Measurements from ENCODE around the gene SMNDC1. TPM values are rescaled to one million over a fixed set of nuclear protein-coding genes. Genes with fewer than 3 reads are reported as not detected.

Gene SMNDC1
- total and polyA plus RNA-seq, 4 donors = 11.8 to 29.2 (median 18.8) TPM

DNA sequence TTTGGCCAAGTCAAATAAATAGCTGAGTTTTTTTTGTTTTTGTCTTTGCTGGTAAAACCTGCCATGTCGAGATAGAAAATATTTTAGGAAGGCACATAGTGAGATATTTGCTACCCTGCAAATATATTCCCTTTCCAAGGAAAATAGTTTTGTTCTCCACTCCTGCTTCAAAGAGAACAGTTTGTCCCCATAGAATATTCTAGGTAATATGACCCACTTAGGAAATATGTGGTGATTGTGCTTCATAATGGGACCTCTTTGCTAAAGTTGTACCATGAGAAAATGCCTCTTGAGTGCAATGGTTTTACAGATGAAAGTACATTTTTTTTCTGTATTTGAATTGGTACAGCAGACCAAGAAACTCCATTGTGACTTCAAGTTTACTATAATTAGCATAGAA lies 41.6 kb downstream of the SMNDC1 start:
- no peak for ATAC-seq (ENCODE audit: insufficient read depth, low FRiP score)
- H3K4me3 ChIP-seq = no peak overlapping the region
- no peaks in the 10 kb centered on the region for H3K36me3 ChIP-seq (ENCODE audit: control insufficient read depth in 4 of 4, insufficient read depth in 4 of 4, low read length in 4 of 4)
- H3K9me3 ChIP-seq (ENCODE audit: control insufficient read depth in 4 of 4, insufficient read depth in 3 of 4, low read length in 3 of 4) = no peaks in the 10 kb centered on the region
- DNase-seq = no peak
- H3K27me3 ChIP-seq (ENCODE audit: control insufficient read depth in 3 of 3, insufficient read depth in 3 of 3, low read length in 2 of 3) = no peaks in the 10 kb centered on the region
- WGBS, 2 donors = 70 to 78% methylated on average over 1 of the region's 1 CpG
- H3K4me1 ChIP-seq (ENCODE audit: control insufficient read depth in 5 of 5, insufficient read depth in 5 of 5, low read length in 5 of 5) = peaks cover 0 to 10% (median 3%) of the 10 kb centered on the region in 5 donors
- no peak overlapping the region for H3K9ac ChIP-seq (ENCODE audit: insufficient read depth in 1 of 2, low read length in 2 of 2)
- peak overlapping the region in 1 of 2 donors; percentile 68 for H3K27ac ChIP-seq (ENCODE audit: low read depth in 1 of 2, low read length in 1 of 2)
- TF ChIP-seq, protein P1, sequence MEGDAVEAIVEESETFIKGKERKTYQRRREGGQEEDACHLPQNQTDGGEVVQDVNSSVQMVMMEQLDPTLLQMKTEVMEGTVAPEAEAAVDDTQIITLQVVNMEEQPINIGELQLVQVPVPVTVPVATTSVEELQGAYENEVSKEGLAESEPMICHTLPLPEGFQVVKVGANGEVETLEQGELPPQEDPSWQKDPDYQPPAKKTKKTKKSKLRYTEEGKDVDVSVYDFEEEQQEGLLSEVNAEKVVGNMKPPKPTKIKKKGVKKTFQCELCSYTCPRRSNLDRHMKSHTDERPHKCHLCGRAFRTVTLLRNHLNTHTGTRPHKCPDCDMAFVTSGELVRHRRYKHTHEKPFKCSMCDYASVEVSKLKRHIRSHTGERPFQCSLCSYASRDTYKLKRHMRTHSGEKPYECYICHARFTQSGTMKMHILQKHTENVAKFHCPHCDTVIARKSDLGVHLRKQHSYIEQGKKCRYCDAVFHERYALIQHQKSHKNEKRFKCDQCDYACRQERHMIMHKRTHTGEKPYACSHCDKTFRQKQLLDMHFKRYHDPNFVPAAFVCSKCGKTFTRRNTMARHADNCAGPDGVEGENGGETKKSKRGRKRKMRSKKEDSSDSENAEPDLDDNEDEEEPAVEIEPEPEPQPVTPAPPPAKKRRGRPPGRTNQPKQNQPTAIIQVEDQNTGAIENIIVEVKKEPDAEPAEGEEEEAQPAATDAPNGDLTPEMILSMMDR (IDR thresholded peaks at IDR 0.05; ENCODE audit: control extremely low read depth, extremely low read depth) = no peak

DNA sequence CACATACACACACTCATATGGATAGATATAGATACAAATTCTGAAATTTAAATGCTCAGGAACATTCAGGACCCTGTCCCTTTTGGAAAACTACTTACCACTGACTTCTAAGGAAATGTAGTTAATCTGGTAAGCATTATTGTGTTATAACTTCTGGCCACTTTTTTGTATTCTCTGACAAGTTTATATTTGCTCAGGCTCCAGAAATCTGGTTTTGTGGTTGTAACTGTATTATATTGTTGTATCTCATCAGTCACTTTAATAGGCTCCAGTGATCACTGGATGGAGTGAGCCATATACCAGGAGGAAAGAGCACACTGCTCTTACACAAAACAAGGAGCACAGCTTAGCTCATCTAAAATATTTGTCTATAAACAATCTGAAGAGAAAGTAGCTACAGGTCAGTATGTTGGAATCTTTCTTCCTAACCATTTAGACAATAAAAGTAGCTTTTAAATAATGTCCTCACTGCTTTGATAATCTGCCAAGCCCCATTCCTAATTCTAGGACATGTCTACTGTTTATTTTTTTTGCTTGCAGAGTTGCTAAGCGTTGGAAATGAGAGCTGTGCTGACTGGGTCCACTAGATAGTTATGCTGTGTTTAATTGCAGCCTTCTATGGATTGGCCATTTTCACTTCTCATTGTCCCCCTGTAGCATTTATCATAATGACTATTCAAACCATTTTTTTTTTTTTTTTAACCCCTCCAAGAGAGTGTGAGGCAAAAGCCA lies 43.8 kb downstream of the SMNDC1 start:
- Histone ChIP-seq H3K4me3 (no peak overlapping the region), H3K4me1 (ENCODE audit: control insufficient read depth in 5 of 5, insufficient read depth in 5 of 5, low read length in 5 of 5) (peaks cover 0 to 5% (median 0%) of the 10 kb centered on the region in 5 donors), H3K27me3 (ENCODE audit: control insufficient read depth in 3 of 3, insufficient read depth in 3 of 3, low read length in 2 of 3) (no peaks in the 10 kb centered on the region), H3K36me3 (ENCODE audit: control insufficient read depth in 4 of 4, insufficient read depth in 4 of 4, low read length in 4 of 4) (peaks cover 0 to under 1% (median 0%) of the 10 kb centered on the region in 4 donors), H3K9me3 (ENCODE audit: control insufficient read depth in 4 of 4, insufficient read depth in 3 of 4, low read length in 3 of 4) (no peaks in the 10 kb centered on the region), H3K27ac (ENCODE audit: low read depth in 1 of 2, low read length in 1 of 2) (peak overlapping the region in 1 of 2 donors; percentile 40), H3K9ac (ENCODE audit: insufficient read depth in 1 of 2, low read length in 2 of 2) (no peak overlapping the region)
- WGBS, 2 donors = 55 to 86% methylated on average over 1 of the region's 1 CpG
- TF ChIP-seq, protein P1 (IDR thresholded peaks at IDR 0.05; ENCODE audit: control extremely low read depth, extremely low read depth) = no peak
- ATAC-seq (ENCODE audit: insufficient read depth, low FRiP score) (no peak), DNase-seq (peak in 2 of 3 donors; percentile 58 to 67)

DNA sequence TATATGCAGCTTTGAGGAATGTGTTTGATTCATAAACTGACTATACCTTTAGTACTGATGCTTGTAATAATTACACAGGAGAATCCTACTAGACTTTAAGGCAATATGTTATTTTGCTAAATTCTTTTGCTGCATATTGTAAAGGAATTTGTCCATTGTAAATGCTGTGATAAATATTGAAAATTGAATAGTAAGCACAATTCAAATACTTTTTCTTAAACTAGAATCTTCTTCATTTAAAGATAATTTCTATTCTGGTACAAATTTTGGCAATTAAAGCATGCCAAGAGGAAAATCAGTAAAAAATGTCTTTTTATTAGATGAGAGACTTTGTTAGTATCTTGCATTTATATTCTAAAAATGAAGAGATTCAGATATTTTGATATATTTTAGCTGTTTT lies 45.4 kb downstream of the SMNDC1 start:
- no peak for DNase-seq
- Histone ChIP-seq H3K36me3 (ENCODE audit: control insufficient read depth in 4 of 4, insufficient read depth in 4 of 4, low read length in 4 of 4) (peaks cover 0 to 9% (median 0%) of the 10 kb centered on the region in 4 donors), H3K27me3 (ENCODE audit: control insufficient read depth in 3 of 3, insufficient read depth in 3 of 3, low read length in 2 of 3) (no peaks in the 10 kb centered on the region), H3K9ac (ENCODE audit: insufficient read depth in 1 of 2, low read length in 2 of 2) (no peak overlapping the region), H3K9me3 (ENCODE audit: control insufficient read depth in 4 of 4, insufficient read depth in 3 of 4, low read length in 3 of 4) (no peaks in the 10 kb centered on the region), H3K4me1 (ENCODE audit: control insufficient read depth in 5 of 5, insufficient read depth in 5 of 5, low read length in 5 of 5) (peaks cover 0 to 5% (median 0%) of the 10 kb centered on the region in 5 donors), H3K27ac (ENCODE audit: low read depth in 1 of 2, low read length in 1 of 2) (no peak overlapping the region), H3K4me3 (no peak overlapping the region)
- no peak for ATAC-seq (ENCODE audit: insufficient read depth, low FRiP score)
- TF ChIP-seq, protein P1 (IDR thresholded peaks at IDR 0.05; ENCODE audit: control extremely low read depth, extremely low read depth) = no peak

Data from lung (tissue), 12 donors.